ENCODE data around the gene CPAMD8.

The CPAMD8 gene

DNA sequence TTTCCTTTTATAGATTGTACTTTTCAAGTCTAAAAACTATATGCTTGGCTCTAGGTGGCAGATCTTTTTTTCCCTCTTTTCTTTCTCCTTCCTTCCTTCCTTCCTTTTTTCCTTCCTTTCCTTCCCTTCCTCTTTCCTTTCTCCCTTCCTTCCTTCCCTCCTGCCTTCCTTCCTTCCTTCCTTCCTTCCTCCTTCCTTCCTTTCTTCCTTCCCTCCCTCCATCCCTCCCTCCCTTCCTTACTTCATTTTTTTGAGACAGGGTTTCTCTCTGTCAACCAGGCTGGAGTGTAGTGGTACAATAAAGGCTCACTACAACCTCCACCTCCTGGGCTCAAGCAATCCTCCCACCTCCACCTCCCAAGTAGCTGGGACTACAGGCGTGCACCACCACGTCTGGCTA is 89.7 kb downstream of the CPAMD8 start:
- no peak for TF ChIP-seq CTCF (IDR thresholded peaks at IDR 0.05; ENCODE audit: low read depth, low read length)
- H3K4me3 ChIP-seq (ENCODE audit: low read depth, low read length) = no peak overlapping the region

DNA sequence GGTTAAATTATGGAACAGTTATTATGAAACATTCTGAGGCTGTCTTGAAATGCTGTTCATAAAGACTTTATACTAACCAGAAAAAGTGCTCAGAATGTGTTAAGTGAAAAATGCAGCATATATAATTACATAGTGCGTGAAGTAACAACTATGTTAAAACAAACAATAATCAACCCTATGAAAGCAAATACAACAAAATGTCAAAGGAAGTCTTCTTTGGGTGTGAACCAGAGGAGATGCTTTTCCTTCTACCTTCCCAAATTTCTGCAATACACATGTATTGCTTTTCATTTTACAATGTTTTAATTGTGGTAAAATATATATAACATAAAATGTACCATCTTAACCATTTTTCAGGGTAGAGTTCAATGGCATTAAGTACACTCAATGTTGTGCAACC is 92.1 kb downstream of the CPAMD8 start:
- TF ChIP-seq CTCF (IDR thresholded peaks at IDR 0.05; ENCODE audit: low read depth, low read length) = no peak
- no peak overlapping the region for H3K4me3 ChIP-seq (ENCODE audit: low read depth, low read length)

DNA sequence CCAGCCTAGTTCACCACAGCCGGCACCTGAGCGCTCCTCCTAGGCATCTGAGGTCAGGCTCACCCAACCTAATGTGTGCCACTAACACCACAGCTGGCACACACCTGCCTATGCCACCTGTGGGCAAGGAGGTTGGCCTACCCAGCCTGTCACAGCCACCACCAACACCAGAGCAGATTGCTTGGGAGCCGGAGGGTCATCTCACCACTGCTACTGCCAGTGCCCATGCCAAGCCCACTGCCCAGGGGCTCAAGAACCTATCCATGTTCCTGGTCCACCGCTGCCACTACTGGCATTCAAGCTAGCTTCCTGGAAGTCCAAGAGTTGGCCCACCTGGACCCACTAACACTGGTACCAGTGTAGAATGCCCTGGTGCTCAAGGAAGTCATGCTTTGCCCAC is 95.3 kb downstream of the CPAMD8 start:
- TF ChIP-seq CTCF (IDR thresholded peaks at IDR 0.05; ENCODE audit: low read depth, low read length) = no peak
- H3K4me3 ChIP-seq (ENCODE audit: low read depth, low read length) = no peak overlapping the region

GRCh38 chr19:16930753-16931152 is 95.9 kb downstream of the CPAMD8 start:
- TF ChIP-seq CTCF (IDR thresholded peaks at IDR 0.05; ENCODE audit: low read depth, low read length) = no peak

GRCh38 chr19:16928916-16929315 is 97.7 kb downstream of the CPAMD8 start:
- TF ChIP-seq CTCF (IDR thresholded peaks at IDR 0.05; ENCODE audit: low read depth, low read length) = no peak
- no peak overlapping the region for H3K4me3 ChIP-seq (ENCODE audit: low read depth, low read length)

More at GRCh38 chr19:16930753-16931152, 95.9 kb downstream of the CPAMD8 start:
- no peak overlapping the region for H3K4me3 ChIP-seq (ENCODE audit: low read depth, low read length)

DNA sequence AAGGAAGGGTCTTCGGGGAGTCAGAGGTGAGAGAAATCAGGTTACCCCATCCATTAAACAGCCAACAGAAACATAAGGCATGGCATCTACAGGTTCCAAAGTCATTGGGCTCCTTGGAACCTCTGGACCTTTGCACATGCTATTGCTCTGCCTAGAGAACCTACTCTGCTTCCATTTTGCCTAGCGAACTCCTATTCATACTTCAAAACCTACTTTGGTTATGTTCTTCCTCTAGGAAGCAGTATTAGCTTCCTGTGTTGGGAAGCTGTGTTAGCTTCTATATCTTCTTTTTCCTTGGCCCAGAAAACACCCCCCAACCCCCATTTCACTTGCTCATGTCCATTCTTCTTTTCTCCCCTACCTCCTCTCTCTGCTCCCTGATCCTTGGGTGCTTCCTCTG is 98.3 kb downstream of the CPAMD8 start:
- TF ChIP-seq CTCF (IDR thresholded peaks at IDR 0.05; ENCODE audit: low read depth, low read length) = no peak
- no peak overlapping the region for H3K4me3 ChIP-seq (ENCODE audit: low read depth, low read length)

DNA sequence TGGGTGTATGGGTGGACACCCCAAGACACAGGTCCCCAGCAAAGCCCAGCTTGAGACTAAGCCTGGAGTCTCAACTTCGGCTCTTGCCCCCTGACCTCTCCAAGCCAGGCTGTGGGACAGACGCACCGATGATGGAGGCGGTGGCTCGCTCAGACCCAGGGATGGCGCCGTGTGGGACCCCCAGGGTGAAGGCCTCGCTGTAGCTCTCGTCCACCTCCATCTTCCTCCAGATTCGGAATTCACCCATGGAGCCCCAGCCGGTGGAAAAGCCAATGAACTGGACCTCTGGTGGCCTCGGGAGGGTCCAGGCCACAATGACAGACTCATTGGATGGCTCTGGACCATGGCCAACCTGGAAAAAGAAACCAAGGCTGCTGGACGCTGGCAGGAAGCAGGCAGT is 98.7 kb downstream of the CPAMD8 start:
- no peak overlapping the region for H3K4me3 ChIP-seq (ENCODE audit: low read depth, low read length)
- no peak for TF ChIP-seq CTCF (IDR thresholded peaks at IDR 0.05; ENCODE audit: low read depth, low read length)

Data from WI38 (cell line).